Neural cell (in vitro differentiated cells): ENCODE measurements around the gene ODC1. TPM values are rescaled to one million over a fixed set of nuclear protein-coding genes. Genes with fewer than 3 reads are reported as not detected.

Source experiments
- H2AFZ ChIP-seq: fragments of 200-600, 300-800 bp; sonication (generic), shearing (Covaris generic); 2 replicates; pipeline ENCODE4 v1.6.0; 2014; ENCODE audit warnings: low read depth, mild to moderate bottlenecking, antibody characterized with exemption, low read length, moderate library complexity
- H3F3A ChIP-seq: fragments of 200-600 bp; shearing (Covaris generic); 2 replicates; pipeline ENCODE4 v1.6.1; 2016; ENCODE audit warnings: mild to moderate bottlenecking, moderate library complexity, mixed read lengths, antibody characterized with exemption, low read length; ENCODE audit not compliant: insufficient read depth, poor library complexity, severe bottlenecking
- H3K27ac ChIP-seq: fragments of 200-600, 300-800 bp; sonication (generic), shearing (Covaris generic); 2 replicates; pipeline ENCODE4 v1.5.1; 2014; ENCODE audit warnings: mild to moderate bottlenecking, low read length, moderate library complexity
- H3K27me3 ChIP-seq: fragments of 300-800, 200-600 bp; sonication (generic), shearing (Covaris generic); 2 replicates; pipeline ENCODE4 v1.6.0; 2014; ENCODE audit warnings: mild to moderate bottlenecking, low read depth, low read length, moderate library complexity; ENCODE audit not compliant: insufficient read depth
- H3K36me3 ChIP-seq: fragments of 300-800, 200-600 bp; sonication (generic), shearing (Covaris generic); 2 replicates; pipeline ENCODE4 v1.5.1; 2014; ENCODE audit warnings: mild to moderate bottlenecking, antibody characterized with exemption, low read length, moderate library complexity; ENCODE audit not compliant: insufficient read depth
- H3K4me2 ChIP-seq: fragments of 300-800, 200-600 bp; sonication (generic), shearing (Covaris generic); 2 replicates; pipeline ENCODE4 v1.6.0; 2014; ENCODE audit warnings: mild to moderate bottlenecking, low read length
- H3K4me3 ChIP-seq: fragments of 300-800, 200-600 bp; sonication (generic), shearing (Covaris generic); 2 replicates; pipeline ENCODE4 v1.5.1; 2014; ENCODE audit warnings: mild to moderate bottlenecking, low read length, moderate library complexity
- H3K79me2 ChIP-seq: fragments of 200-600 bp; shearing (Covaris generic); replicated peaks from 2 replicates; pipeline ENCODE4 v1.6.0; 2014; ENCODE audit warnings: mild to moderate bottlenecking, low read length, moderate library complexity; ENCODE audit not compliant: insufficient read depth
- H3K9ac ChIP-seq: fragments of 300-800, 200-600 bp; sonication (generic), shearing (Covaris generic); 2 replicates; pipeline ENCODE4 v1.6.1; 2016; ENCODE audit warnings: mild to moderate bottlenecking, low read length, mixed read lengths
- H3K9me2 ChIP-seq: fragments of 200-600 bp; shearing (Covaris generic); 2 replicates; pipeline ENCODE4 v1.6.1; 2016; ENCODE audit warnings: mild to moderate bottlenecking, low read length, mixed read lengths; ENCODE audit not compliant: insufficient read depth
- H3K9me3 ChIP-seq: fragments of 200-600, 300-800 bp; sonication (generic), shearing (Covaris generic); 2 replicates; pipeline ENCODE4 v1.6.1; 2016; ENCODE audit warnings: mild to moderate bottlenecking, mixed run types, low read length, moderate library complexity, mixed read lengths
- H4K20me1 ChIP-seq: fragments of 200-600 bp; shearing (Covaris generic); 2 replicates; pipeline ENCODE4 v1.6.1; 2016; ENCODE audit warnings: mild to moderate bottlenecking, mixed run types; ENCODE audit not compliant: insufficient read depth
- EP300 ChIP-seq: fragments of 450-650 bp; conservative IDR thresholded peaks from 2 replicates; pipeline ENCODE4 v1.6.1; 2014; ENCODE audit warnings: antibody characterized with exemption, mild to moderate bottlenecking, moderate library complexity; ENCODE audit not compliant: poor library complexity, severe bottlenecking
- EZH2 ChIP-seq: fragments of 200-600, 300-800 bp; shearing (Covaris generic), sonication (generic); IDR thresholded peaks from 2 replicates; pipeline ENCODE4 v1.6.1; 2014; ENCODE audit warnings: antibody characterized with exemption, low read length, borderline replicate concordance, mild to moderate bottlenecking; ENCODE audit not compliant: insufficient read depth, poor library complexity, severe bottlenecking
- MXI1 ChIP-seq: fragments of 450-650 bp; conservative IDR thresholded peaks from 2 replicates; pipeline ENCODE4 v1.6.1; 2014; ENCODE audit warnings: antibody characterized with exemption, mild to moderate bottlenecking; ENCODE audit not compliant: poor library complexity, severe bottlenecking
- POLR2AphosphoS5 ChIP-seq: IDR thresholded peaks from 2 replicates; pipeline ENCODE4 v1.6.1; 2012
- RAD21 ChIP-seq: fragments of 450-650 bp; conservative IDR thresholded peaks from 2 replicates; pipeline ENCODE4 v1.6.1; 2014; ENCODE audit warnings: antibody characterized with exemption, mild to moderate bottlenecking, moderate library complexity
- SMC3 ChIP-seq: fragments of 450-650 bp; conservative IDR thresholded peaks from 2 replicates; pipeline ENCODE4 v1.6.1; 2014; ENCODE audit warnings: antibody characterized with exemption, mild to moderate bottlenecking, moderate library complexity; ENCODE audit not compliant: poor library complexity
- TAF1 ChIP-seq: IDR thresholded peaks from 2 replicates; pipeline ENCODE4 v1.6.1; 2012; ENCODE audit warnings: low read depth
- polyA plus RNA-seq: library from polyadenylated mRNA; depleted of rRNA; stranded (reverse); fragments of >200 nt; gene quantifications from 2 replicates; pipeline ENCODE4 v1.2.3, GENCODE V29; 2014
- TF ChIP-seq, protein P1 (sequence below): fragments of 450-650 bp; IDR thresholded peaks from 2 replicates; pipeline ENCODE4 v1.5.1; 2014; ENCODE audit warnings: antibody characterized with exemption, mild to moderate bottlenecking, moderate library complexity; ENCODE audit not compliant: poor library complexity, severe bottlenecking
- TF ChIP-seq, protein P2 (sequence below): IDR thresholded peaks from 2 replicates; pipeline ENCODE4 v1.6.1; 2012; ENCODE audit warnings: borderline replicate concordance

Gene ODC1
- polyA plus RNA-seq, 1 donor from 2014 or later = 1,107 TPM

DNA sequence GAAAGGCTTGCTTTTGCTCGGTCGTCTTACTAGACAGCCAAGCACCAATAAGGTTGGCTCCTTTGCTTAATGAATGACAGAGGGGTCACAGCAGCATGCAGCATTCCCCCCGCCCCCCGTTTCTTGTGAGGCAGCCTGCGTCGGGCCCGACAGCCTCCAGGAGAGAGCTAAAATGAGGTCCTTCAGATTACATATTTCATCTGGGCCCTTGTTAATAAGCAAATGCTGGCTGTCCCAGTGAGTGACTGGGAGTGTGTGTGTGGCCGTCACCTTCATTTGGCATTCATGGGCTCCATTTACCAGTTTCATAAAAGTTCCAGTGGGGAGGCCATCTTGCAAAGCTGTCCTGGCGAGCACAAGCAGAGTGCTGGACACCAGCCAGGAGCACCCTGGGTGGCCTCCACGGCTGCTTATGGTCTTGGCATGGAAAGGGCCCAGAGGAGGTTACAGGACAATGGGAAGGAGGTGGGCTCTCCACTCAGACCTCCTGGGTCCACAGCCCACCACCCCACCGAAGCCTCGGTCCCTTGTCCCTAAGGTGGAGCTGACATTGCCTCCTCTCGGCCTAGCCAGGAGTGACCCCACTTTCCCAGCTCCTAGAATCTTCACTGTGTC, 37.2 kb downstream of the ODC1 start:
- Histone ChIP-seq H3K36me3 (no peaks in the 10 kb centered on the region), H3K9me2 (no peaks in the 10 kb centered on the region), H2AFZ (no peak overlapping the region), H3K9ac (peak overlapping the region; percentile 53), H3K9me3 (no peaks in the 10 kb centered on the region), H3K4me2 (peak overlapping the region; percentile 28), H3K4me3 (peak overlapping the region; percentile 36), H4K20me1 (no peaks in the 10 kb centered on the region), H3K27ac (peak overlapping the region; percentile 80), H3K27me3 (no peaks in the 10 kb centered on the region), H3K79me2 (no peaks in the 10 kb centered on the region), H3F3A (no peaks in the 10 kb centered on the region)
- TF ChIP-seq EP300 (no peak), RAD21 (no peak), MXI1 (no peak)
- TF ChIP-seq, protein P1, sequence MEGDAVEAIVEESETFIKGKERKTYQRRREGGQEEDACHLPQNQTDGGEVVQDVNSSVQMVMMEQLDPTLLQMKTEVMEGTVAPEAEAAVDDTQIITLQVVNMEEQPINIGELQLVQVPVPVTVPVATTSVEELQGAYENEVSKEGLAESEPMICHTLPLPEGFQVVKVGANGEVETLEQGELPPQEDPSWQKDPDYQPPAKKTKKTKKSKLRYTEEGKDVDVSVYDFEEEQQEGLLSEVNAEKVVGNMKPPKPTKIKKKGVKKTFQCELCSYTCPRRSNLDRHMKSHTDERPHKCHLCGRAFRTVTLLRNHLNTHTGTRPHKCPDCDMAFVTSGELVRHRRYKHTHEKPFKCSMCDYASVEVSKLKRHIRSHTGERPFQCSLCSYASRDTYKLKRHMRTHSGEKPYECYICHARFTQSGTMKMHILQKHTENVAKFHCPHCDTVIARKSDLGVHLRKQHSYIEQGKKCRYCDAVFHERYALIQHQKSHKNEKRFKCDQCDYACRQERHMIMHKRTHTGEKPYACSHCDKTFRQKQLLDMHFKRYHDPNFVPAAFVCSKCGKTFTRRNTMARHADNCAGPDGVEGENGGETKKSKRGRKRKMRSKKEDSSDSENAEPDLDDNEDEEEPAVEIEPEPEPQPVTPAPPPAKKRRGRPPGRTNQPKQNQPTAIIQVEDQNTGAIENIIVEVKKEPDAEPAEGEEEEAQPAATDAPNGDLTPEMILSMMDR = no peak

DNA sequence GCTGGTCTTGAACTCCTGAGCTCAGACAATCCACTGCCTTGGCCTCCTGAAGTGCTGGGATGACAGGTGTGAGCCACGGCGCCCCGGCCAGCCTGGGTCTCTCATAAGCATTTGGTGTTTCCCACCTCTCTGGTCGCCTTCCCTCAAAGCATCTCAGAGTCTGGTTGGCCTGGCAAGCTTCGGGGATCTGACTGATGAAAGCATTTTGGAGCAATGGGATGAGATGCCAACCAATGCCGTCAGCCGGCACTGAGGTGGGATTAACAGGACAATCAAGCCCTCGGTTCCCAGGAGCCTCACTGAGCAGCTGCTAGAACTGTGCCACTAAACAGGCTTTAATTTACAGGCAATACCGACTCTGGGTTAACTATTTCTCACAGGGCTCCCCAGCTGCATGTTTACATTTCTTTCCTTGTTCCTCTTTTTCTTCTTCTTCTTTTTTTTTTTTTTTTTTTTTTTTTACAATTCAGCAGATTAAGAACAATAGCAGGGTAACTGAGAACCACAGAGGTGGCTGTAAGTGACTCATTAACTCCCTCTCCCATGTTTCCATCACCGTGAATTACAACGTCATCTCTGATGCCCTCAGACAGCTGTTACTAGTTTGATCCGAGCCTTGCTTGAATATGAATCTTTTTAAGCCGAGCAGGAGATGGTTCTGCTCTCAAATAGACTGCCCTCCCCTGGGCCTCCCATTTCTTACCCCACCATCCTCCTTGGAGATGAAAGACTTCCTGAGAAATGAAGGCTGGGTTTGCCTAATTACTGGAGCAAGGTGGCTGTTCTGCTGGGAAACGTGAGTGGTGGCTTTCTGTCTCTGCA, 37.9 kb downstream of the ODC1 start:
- H3K36me3 ChIP-seq = no peaks in the 10 kb centered on the region
- H3K27ac ChIP-seq = peak overlapping the region; percentile 80
- peak overlapping the region; percentile 28 for H3K4me2 ChIP-seq
- no peaks in the 10 kb centered on the region for H4K20me1 ChIP-seq
- no peaks in the 10 kb centered on the region for H3K9me3 ChIP-seq
- H2AFZ ChIP-seq = no peak overlapping the region
- no peaks in the 10 kb centered on the region for H3K79me2 ChIP-seq
- peak overlapping the region; percentile 36 for H3K4me3 ChIP-seq
- H3K9me2 ChIP-seq = no peaks in the 10 kb centered on the region
- TF ChIP-seq, protein P2, sequence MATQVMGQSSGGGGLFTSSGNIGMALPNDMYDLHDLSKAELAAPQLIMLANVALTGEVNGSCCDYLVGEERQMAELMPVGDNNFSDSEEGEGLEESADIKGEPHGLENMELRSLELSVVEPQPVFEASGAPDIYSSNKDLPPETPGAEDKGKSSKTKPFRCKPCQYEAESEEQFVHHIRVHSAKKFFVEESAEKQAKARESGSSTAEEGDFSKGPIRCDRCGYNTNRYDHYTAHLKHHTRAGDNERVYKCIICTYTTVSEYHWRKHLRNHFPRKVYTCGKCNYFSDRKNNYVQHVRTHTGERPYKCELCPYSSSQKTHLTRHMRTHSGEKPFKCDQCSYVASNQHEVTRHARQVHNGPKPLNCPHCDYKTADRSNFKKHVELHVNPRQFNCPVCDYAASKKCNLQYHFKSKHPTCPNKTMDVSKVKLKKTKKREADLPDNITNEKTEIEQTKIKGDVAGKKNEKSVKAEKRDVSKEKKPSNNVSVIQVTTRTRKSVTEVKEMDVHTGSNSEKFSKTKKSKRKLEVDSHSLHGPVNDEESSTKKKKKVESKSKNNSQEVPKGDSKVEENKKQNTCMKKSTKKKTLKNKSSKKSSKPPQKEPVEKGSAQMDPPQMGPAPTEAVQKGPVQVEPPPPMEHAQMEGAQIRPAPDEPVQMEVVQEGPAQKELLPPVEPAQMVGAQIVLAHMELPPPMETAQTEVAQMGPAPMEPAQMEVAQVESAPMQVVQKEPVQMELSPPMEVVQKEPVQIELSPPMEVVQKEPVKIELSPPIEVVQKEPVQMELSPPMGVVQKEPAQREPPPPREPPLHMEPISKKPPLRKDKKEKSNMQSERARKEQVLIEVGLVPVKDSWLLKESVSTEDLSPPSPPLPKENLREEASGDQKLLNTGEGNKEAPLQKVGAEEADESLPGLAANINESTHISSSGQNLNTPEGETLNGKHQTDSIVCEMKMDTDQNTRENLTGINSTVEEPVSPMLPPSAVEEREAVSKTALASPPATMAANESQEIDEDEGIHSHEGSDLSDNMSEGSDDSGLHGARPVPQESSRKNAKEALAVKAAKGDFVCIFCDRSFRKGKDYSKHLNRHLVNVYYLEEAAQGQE = no peak
- TF ChIP-seq SMC3 = no peak
- no peak for TF ChIP-seq MXI1
- TF ChIP-seq EP300 = no peak
- no peak for TF ChIP-seq POLR2AphosphoS5
- TF ChIP-seq, protein P1 = no peak
- TF ChIP-seq RAD21 = no peak
- no peak for TF ChIP-seq EZH2
- TF ChIP-seq TAF1 = no peak
- H3K27me3 ChIP-seq = no peaks in the 10 kb centered on the region
- H3F3A ChIP-seq = no peaks in the 10 kb centered on the region
- H3K9ac ChIP-seq = peak overlapping the region; percentile 53
